ENCODE measurements around the gene DDRGK1.

DDRGK1 gene

GRCh38 chr20:3168829-3169590 lies 35.5 kb downstream of the DDRGK1 start:
- no peak for DNase-seq
- H3K4me1 ChIP-seq (ENCODE audit: low read length), result no peaks in the 10 kb centered on the region
- H3K9me2 ChIP-seq (replicated peaks; ENCODE audit: insufficient read depth, low read length), result no peaks in the 10 kb centered on the region
- H3F3A ChIP-seq (ENCODE audit: insufficient read depth, low read length), result no peaks in the 10 kb centered on the region
- H3K4me3 ChIP-seq (ENCODE audit: low read length), result no peak overlapping the region
- H3K27me3 ChIP-seq (replicated peaks; ENCODE audit: insufficient read depth, low read length), result peaks cover 51% of the 10 kb centered on the region
- H3K9ac ChIP-seq (ENCODE audit: low read length), result no peak overlapping the region
- H3K9me3 ChIP-seq (replicated peaks; ENCODE audit: insufficient read depth, low read length), result no peaks in the 10 kb centered on the region
- no peaks in the 10 kb centered on the region for H4K20me1 ChIP-seq (ENCODE audit: insufficient read depth, low read length)
- no peaks in the 10 kb centered on the region for H3K79me2 ChIP-seq (ENCODE audit: low read length)
- no peak overlapping the region for H2AFZ ChIP-seq (ENCODE audit: low read length)
- TF ChIP-seq CTCF (IDR thresholded peaks at IDR 0.05; ENCODE audit: low read length) (no peak), EZH2 (optimal IDR thresholded peaks at IDR 0.05; ENCODE audit: low read depth, low read length) (no peak), EZH2phosphoT487 (IDR thresholded peaks at IDR 0.05; ENCODE audit: low read length) (no peak)
- H3K27ac ChIP-seq (ENCODE audit: low read length), result no peak overlapping the region
- no peak overlapping the region for H3K4me2 ChIP-seq (ENCODE audit: low read depth, low read length)
- H3K36me3 ChIP-seq (replicated peaks; ENCODE audit: insufficient read depth, low read length), result no peaks in the 10 kb centered on the region

- no peaks in the 10 kb centered on the region for H3K4me1 ChIP-seq (ENCODE audit: low read length)
- H3K27ac ChIP-seq (ENCODE audit: low read length), result no peak overlapping the region
- peaks cover 50% of the 10 kb centered on the region for H3K27me3 ChIP-seq (replicated peaks; ENCODE audit: insufficient read depth, low read length)
- H3K36me3 ChIP-seq (replicated peaks; ENCODE audit: insufficient read depth, low read length), result no peaks in the 10 kb centered on the region
- no peaks in the 10 kb centered on the region for H4K20me1 ChIP-seq (ENCODE audit: insufficient read depth, low read length)
- no peak overlapping the region for H2AFZ ChIP-seq (ENCODE audit: low read length)
- no peak overlapping the region for H3K4me3 ChIP-seq (ENCODE audit: low read length)
- no peak for DNase-seq
- H3K9me3 ChIP-seq (replicated peaks; ENCODE audit: insufficient read depth, low read length), result no peaks in the 10 kb centered on the region
- no peak overlapping the region for H3K4me2 ChIP-seq (ENCODE audit: low read depth, low read length)
- no peaks in the 10 kb centered on the region for H3K79me2 ChIP-seq (ENCODE audit: low read length)
- no peaks in the 10 kb centered on the region for H3K9me2 ChIP-seq (replicated peaks; ENCODE audit: insufficient read depth, low read length)
- TF ChIP-seq CTCF (IDR thresholded peaks at IDR 0.05; ENCODE audit: low read length) (no peak), EZH2phosphoT487 (IDR thresholded peaks at IDR 0.05; ENCODE audit: low read length) (no peak), EZH2 (optimal IDR thresholded peaks at IDR 0.05; ENCODE audit: low read depth, low read length) (no peak)
- no peak overlapping the region for H3K9ac ChIP-seq (ENCODE audit: low read length)
- no peaks in the 10 kb centered on the region for H3F3A ChIP-seq (ENCODE audit: insufficient read depth, low read length)
Observed at GRCh38 chr20:3168079-3168828, 36.2 kb downstream of the DDRGK1 start.

- DNase-seq, result no peak
Observed at GRCh38 chr20:3167738-3168078, 36.8 kb downstream of the DDRGK1 start.

More at GRCh38 chr20:3167738-3168078, 36.8 kb downstream of the DDRGK1 start:
- no peaks in the 10 kb centered on the region for H3K9me2 ChIP-seq (replicated peaks; ENCODE audit: insufficient read depth, low read length)
- no peak overlapping the region for H3K4me3 ChIP-seq (ENCODE audit: low read length)
- TF ChIP-seq EZH2 (optimal IDR thresholded peaks at IDR 0.05; ENCODE audit: low read depth, low read length), result no peak
- TF ChIP-seq CTCF (IDR thresholded peaks at IDR 0.05; ENCODE audit: low read length), result no peak
- TF ChIP-seq EZH2phosphoT487 (IDR thresholded peaks at IDR 0.05; ENCODE audit: low read length), result no peak
- H2AFZ ChIP-seq (ENCODE audit: low read length), result no peak overlapping the region
- no peaks in the 10 kb centered on the region for H3K79me2 ChIP-seq (ENCODE audit: low read length)
- no peaks in the 10 kb centered on the region for H3F3A ChIP-seq (ENCODE audit: insufficient read depth, low read length)
- H3K4me1 ChIP-seq (ENCODE audit: low read length), result no peaks in the 10 kb centered on the region
- H3K27ac ChIP-seq (ENCODE audit: low read length), result no peak overlapping the region
- no peak overlapping the region for H3K4me2 ChIP-seq (ENCODE audit: low read depth, low read length)
- no peaks in the 10 kb centered on the region for H3K9me3 ChIP-seq (replicated peaks; ENCODE audit: insufficient read depth, low read length)
- H3K36me3 ChIP-seq (replicated peaks; ENCODE audit: insufficient read depth, low read length), result no peaks in the 10 kb centered on the region
- H3K27me3 ChIP-seq (replicated peaks; ENCODE audit: insufficient read depth, low read length), result peaks cover 50% of the 10 kb centered on the region
- no peak overlapping the region for H3K9ac ChIP-seq (ENCODE audit: low read length)
- H4K20me1 ChIP-seq (ENCODE audit: insufficient read depth, low read length), result no peaks in the 10 kb centered on the region

Data from MM.1S (cell line).